D341Med (cell line): ENCODE measurements around the gene HAND1.
"Not testable (repeated sequence)": the region's sequence is repeated elsewhere in the genome, so short reads cannot be mapped to it uniquely, and the experiment has no call there.

Experiments
- DNase-seq: peaks from one replicate; pipeline ENCODE4 v3.0.0; 2012; ENCODE audit warnings: low spot score

Gene HAND1

DNA sequence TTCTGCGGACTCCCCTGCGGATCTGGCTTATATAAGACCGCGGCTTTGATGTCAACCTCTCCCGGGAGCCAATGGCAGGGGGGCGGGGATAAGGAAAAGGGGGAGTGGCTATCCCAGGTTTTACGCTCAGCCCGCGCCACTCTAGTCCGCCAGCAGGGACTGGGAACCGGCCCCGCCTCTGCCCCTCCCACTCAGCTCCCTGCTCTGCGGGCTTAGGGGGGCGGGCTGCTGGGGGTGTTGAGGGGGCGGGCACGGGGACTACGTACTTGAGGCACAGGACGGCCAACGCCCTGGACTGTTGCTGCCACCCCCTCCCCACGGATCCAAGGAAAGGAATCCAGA, at the start of gene HAND1:
Gene HAND1, minus strand, starts transcription at position 4 of the 342 bp plus-strand sequence. CDS start 219 bp downstream, outside the sequence.
- peak; percentile 87 for DNase-seq

DNA sequence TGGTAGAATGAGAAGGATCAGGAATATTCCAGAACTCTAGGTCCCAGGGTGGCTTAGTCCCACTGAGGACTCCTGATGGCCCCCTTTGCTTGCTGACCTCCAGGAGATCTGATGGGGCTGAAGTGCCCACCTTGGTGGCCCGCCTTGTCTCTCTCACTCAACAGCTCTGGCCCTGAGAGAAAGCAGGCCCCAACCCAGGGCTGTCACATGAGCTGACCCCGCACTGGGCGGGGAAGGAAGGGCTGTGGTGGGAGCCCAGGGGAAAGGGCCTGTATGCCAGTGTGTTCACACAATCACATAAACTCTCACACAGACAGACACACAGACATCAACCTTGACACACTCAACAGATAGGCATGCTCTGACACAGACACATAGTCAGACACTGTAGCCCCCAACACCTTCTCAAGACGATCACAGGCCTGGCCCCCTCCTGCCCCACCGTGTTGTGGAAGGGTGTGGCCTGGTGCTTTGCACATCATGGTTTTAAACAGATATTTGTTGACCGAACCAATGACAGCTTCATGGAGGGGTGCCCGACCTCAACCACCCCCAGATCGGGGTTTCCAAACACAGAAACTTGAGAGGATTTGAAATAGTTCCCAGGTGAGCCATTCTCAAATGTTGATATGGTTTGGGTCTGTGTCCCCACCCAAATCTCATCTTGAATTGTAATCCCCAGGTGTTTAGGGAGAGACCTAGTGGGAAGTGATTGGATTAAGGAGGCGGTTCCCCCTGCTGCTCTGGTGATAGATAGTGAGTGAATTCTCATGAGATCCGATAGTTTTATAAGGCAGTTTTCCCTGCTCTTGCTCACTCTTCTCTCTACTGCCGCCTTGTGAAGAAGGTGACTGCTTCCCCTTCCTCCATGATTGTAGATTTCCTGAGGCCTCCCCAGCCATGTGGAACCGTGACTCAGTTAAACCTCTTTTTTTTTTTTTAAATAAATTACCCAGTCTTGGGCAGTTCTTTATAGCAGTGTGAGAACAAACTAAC, 48.5 kb upstream of the HAND1 start:
- DNase-seq = no peak

DNA sequence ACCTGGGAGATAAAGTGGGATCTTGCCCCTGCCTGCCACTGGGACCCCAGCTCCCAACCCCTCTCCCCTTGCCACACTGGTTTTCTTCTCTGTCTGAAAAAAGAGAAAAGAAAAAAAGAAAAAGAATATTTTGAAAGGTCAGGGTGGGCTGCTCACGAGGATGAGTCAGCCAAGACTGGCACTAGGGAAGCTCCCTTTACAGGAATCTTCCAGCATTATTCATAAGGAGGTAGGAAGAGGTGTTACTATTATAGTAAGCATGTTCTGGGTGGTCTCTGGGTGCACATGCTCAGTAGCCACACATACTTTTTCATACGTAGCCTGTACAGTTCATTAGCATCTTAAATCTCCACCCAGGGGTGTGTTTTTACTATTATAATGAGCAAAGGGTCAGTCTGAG, 46.8 kb upstream of the HAND1 start:
- no peak for DNase-seq

DNA sequence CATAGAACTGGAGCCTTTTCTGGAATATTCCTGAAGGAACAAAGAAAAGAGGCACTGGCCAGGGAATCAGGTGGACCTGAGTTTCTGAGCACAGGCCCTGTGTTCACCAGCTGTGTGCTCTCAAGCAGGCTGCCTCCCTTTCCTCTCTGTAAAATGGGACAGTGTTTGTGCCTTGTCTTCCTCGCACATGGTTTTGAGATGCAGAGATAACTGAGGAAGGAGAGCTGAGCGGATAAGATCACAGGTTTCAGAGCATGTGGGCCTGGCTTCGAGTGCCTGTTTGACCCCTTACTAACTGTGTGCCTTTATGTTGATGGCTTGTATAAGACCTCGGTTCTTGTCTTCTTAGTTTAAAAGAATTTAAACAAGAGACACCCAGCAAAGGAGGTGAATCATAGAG, 46.2 kb upstream of the HAND1 start:
- no peak for DNase-seq

DNA sequence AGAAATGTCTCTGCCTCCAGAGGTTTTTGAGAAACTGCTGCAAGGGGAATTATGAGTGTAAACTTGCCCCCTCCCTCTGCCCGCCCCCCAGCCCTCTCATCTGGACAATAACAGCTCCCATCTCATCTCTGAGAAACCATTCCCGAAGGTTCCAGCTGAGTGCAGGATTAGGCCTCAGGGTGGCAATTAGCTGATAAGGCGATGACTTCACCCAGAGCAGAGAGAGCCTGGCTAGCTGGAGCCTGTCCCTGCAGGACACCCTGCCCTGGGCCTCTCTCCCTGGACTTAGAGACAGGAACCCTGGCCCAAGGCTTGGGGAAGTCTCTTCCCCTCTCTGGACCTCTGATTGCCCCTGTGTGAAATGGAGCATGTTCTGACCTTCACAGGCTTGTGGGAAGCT, 45.7 kb upstream of the HAND1 start:
- no peak for DNase-seq

DNA sequence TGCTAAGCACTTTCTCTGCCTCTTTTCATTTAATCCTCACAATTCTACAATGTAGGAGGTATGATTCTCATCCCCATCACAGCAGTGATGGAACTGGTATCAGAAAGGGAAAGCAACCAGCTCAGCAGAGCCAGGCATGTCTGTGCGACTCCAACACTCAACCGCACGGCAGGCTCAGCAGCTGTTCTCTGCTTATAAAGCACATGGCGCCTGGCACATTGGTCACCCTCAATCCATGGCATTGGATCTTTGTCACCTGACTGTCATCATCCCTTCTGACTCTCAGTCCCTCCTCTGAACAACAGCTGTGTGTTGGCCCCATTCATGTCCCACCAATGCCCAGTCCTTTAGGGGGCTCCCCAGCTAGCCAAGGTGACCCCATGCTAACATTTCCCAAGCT, 45.1 kb upstream of the HAND1 start:
- DNase-seq = no peak

DNA sequence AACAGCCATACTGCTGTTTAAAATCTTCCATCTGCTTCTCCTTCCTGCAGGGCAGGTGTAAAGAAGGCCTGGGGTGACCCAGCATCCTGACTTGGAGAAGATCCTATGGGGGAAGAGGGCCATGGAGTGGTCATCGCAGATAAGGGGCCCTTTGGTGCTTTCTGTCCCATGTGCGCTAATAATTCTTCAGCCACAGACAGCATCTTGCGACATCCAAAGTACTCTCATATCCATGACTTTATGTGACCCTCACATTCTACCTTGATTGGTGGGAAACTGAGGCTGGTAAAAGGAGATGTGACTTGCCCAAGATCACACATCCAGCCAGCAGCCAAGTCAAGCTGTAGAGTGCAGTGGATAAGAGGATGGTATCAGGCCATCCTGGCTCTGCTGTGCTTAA, 44.3 kb upstream of the HAND1 start:
- DNase-seq = no peak

DNA sequence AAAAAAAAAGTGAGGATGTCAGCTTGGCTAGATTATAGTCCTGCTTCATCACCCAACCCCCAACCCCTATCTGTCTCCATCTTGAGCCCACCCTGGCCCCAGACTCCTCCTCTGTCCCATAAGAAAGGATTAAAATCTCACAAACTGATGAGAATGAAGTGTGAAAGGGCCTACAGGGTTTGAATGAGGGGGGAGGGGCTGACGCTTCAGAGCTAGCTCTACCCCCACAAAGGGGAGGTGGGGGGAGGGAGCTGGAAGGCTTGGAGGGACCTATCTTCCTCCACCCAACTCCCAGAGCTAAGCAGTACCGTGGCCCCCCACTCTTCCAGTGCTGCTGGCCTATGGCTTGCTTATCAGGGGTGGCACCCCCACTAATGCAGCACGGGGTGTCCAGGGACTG, 43.7 kb upstream of the HAND1 start:
- no peak for DNase-seq

DNA sequence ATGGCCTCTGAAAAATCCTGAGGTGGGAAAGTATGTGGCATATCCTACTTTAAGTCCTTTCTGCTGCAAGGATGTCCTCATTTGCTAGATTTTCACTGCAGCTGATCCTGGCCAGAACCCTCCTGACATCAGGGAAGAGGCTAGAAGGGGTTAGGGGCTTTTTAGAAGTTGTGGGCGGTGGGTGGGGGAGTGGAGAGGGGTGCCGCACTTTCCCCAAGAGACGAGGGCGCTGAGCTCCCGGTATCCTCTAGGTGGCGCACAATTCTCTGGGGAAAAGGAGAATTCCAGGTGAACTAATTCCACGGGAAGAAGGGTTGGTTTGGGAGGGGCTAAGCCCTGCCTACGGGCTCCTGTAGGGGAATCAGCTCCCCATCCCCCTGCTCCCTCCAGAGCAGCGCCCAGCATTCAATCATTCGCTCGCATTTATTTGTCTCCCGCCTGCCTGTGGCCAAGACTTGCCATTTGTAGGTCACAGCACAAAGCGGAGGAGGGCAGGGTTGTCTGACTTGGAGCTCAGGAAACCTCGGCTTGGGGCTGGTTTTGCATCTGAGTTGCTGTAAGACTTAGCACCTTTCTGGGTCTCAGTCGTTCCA, 42.9 kb upstream of the HAND1 start:
- peak; percentile 67 for DNase-seq

DNA sequence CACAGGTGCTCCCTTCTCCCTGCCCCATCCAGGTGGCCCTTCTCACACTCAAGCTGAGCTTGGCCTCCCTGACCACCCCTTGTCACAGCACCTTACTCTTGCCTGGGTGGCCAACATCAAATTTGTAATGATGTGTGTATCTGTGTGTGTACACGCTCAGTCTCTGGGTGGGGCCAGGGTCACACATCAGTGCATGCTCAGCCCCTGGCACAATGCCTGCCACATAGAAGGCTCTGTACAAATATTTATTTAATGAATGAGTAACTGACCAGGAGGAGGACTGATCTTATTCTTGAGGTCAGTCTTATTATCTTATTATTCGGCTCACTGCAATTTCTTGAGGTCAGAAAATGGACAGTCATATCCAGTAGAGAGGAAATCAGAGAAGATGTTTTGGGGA, 41.3 kb upstream of the HAND1 start:
- DNase-seq = no peak

DNA sequence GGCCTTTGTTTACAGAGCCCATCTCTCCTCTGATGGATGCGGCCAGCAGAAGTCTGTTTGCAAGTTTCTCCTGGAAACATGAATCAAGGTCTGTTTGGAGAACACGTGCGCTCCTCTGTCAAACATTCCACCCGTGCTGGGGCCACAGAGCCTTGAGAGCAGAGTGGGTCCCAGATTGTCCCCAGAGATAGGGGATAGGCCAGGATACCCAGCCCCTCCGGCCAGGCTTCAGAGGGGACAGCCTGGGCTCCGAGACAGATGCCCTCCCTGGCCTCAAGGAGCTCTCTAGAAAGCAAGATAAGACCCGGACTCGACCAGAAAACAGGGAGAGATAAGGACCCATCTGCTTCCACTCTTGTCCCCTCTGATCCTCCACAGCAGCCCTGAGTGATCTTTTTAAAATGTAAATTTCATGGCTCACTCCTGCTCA, 40.4 kb upstream of the HAND1 start:
- no peak for DNase-seq

DNA sequence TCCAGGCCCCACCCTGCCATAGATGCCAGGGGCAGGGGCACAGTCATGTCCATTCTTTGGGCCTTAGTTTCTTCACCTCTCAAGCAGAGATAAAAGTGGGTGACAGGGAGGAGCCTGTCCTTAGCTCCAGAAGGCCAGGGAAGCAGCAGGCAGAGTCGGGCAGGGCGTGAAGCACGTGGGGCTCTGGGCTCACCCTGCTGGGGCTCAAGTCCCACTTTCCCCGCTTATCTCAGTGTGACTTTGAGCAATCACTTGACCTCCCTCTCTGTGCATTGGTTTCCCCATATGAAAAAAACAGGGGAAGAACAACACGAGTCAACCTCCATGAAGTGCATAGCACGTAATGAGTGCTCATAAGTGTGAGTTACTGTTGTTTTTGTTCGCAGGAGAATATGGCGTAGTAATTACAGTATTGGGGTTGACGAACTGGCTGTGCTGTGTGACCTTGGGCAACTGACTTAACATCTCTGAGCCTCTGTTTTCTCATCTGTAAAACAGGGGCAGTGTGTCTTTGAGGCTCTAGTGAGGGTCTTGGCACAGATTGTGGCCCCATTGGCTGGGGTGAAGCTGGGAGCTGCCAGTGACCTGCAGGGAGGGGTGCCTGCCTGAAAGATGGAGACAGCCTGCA, 39.9 kb upstream of the HAND1 start:
- DNase-seq = no peak

DNA sequence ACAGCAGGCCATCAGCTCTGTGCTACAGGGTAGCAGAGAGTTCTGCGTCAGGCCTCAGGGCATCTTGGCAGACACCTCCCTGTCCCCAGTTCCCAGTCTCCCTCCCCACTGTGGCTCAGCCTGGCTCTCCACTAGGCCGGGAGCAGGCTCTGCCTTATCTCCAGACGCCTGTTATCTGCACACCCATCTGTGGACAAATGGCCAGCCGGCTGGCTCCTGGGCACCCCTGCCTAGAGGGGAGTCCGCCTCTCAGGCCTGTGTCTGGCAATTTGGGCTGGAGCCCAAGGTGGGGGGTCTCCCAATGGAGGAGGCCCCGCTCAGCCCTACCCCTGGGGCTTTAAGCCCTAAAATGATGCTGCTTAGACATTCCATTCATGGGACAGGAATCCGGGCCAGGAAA, 39.2 kb upstream of the HAND1 start:
- no peak for DNase-seq

DNA sequence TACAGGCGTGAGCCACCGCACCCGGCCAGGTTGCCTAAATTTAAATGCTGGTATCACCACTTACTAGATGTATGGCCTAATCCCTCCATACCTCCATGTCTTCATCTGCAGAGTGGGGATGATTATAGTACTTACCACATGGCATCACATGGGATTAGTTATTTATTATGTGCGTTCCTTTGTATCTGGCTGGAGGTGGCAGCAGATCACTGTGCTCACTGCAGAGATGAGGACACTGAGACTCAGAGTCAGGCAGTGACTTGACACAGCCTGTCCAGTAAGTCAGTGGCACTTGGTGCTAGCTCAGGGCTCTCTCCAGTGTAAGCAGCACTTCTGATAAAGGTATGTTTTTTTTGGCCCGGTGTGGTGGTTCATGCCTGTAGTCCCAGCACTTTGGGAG, 38.4 kb upstream of the HAND1 start:
- no peak for DNase-seq

DNA sequence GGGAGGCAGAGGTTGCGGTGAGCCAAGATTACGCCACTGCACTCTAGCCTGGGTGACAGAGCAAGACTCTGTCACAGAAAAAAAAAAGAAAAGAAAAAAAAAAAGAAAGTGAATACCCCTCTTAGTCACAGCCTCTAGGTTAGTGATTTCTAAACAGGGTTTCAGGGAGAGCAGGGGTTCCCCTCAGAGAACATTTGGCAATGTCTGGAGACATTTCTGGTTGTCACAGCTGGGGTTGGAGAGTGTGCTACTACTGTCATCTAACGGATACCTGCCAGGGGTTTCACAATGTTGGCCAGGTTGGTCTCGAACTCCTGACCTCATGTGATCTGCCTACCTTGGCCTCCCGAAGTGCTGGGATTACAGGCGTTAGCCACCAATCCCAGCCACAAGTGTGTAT, 37.5 kb upstream of the HAND1 start:
- DNase-seq = not testable (repeated sequence)

DNA sequence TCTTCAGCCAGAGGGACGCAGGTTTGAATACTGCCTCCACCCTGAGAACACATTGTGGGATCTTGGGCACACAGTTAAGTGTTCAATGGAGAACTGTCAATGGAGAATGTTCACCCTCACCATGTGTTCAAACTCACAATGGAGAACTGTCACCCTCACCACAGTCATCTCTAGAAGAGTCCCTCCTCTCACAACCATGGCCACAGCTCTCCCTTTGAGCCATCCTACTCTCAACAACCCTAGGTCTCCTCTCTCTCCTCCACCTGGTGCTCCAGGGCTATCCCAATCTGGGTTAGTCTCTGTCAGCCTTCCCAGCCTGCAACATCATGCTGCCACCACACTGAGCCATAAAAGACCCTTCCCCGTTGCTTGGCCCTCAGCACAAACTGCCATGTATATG, 36.3 kb upstream of the HAND1 start:
- DNase-seq = no peak

DNA sequence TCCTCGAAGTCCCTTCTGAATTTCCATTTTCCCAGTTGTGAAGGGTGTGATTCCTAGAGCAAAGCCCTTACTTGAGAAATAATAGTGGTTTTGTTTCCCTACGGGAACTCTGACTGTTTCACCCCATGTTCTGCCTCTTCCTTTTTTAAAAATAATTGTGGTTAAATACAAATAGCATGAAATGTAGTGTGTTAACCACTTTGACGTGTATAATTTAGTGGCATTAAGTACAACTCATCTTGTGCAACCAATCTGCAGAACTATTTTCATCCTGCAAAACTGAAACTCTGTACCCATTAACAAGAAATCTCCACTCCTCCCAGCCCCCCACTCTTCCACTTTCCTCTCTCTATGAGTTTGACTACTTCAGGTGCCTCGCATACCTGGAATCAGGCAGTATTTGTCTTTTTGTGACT, 35.6 kb upstream of the HAND1 start:
- no peak for DNase-seq

DNA sequence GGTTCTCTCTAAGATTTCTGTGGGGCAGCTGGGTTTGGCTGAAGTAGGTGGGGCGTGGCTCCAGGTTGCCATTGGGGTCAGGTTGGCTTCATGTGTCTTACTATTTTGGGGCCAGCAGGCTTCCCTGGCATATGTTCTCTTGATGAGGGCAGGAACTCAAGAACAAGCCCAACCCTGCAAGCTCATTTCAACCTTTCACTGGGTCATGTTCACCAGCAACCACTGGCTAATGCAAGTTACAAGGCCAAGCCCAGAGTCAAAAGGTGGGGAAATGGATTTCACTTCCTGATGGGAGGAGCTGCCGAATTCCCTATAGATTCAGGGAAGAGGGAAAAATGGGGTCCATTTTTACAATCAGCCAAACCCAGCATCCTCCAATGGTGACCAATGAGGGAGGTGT, 34.0 kb upstream of the HAND1 start:
- no peak for DNase-seq

DNA sequence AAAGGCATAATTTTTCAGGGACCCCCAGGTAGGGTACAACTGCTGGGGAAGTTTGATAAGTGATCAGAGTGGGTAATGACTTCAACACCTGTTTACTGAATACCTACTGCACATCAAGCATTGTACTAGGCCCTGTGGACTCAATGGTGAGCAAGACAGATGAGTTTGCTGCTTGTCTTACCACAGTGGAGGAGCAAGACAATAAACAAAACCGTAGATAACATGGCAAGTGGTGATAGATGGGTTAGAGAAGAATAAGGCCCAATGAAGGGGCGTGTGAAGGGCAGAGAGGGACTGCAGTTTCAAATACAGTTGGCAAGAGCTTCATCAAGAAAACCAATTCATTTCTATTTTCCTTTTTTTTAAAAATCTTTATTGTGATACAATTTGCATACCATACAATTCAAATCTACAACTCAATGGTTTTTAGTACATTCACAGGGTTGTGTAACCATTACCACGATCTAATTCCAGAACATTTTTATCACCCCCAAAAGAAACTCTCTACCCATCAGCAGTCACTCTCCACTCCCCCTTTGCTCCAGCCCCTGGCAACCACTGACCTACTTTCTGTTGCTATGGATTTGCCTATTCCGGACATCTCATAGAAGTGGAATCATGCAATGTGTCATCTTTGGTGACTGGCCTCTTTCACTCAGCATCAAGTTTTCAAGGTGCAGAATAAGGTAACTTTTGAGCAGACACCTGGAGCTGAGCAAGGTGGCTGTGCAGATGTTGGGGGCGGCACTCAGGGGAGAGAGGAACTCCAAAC, 31.9 kb upstream of the HAND1 start:
- no peak for DNase-seq

DNA sequence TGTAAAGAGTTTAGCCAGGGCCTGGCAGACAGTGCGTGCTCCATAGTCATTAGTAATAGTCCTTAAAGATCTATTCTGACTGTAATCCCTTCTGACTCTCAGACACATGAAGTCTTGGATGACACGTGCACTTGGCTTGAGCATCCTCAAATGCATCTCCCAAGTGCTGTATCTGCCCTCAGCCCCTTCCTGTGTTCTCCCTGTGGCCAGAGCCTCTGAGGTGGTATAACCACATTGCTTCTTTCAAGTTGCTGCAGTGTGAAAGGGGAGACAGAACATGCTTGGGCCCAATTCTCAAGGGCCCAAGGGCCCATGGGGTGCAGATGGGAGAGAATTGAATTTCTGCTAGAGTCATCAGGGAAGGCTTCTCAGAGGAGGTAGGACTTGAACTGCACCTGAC, 30.1 kb upstream of the HAND1 start:
- no peak for DNase-seq

DNA sequence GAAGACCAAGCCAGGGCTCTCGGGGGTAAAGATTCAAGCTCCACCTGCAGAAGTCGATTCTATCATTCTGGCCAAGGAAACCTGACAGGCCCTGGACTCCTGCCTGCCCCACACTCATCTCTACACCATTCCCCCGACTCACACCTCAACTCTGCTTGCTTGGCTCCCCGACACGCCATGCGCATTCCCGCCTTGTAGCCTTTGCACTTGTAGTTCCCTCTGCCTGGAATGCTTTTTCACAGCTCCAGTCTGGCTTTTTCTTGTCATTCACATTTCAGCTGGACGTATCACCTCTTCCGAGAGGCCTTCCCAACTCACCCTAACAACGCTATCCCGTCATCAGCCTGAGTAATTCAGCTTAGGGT, 28.7 kb upstream of the HAND1 start:
- DNase-seq = no peak

DNA sequence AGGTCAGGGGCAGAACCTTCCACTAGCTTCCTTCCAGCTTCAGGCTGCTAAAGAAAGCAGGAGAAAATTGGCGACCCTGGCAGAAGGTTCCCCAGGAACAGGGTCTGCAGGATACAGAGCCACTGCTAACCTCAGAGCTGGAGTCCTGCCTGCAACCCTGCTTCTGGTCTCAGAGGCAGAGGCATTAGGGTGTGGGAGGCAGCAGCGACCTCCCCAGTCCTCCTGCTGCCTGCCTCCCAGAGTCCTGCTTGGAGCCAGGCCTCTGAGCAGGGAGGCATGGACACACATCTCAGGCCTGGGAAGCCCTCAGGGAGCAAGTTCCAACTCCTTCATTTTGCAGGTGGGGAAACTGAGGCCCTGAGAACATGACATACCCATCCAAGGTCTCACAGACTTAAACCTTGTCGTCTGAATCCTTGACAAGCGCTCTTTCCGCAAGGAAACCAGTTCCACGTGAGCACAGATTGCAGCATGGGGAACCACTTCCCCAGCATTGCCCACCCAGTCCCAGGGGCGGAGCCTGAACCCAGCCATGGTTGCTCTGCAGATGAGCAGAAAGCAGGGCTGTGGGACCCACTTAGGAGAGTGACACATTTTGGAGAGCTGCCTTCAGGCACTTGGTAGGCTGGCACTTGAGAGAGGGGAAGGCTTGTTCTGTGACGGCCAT, 28.2 kb upstream of the HAND1 start:
- DNase-seq = no peak
